Measurements from ENCODE around the gene ASCC1.

GRCh38 chr10:72241691-72242252, 25.7 kb upstream of the ASCC1 start:
- TF ChIP-seq CTCF (IDR thresholded peaks at IDR 0.05): no peak
- TF ChIP-seq MAX (IDR thresholded peaks at IDR 0.05): no peak
- no peak for TF ChIP-seq BHLHE40 (IDR thresholded peaks at IDR 0.05; ENCODE audit: low read depth, low read length)
- no peak for TF ChIP-seq ZC3H11A (IDR thresholded peaks at IDR 0.05)
